Thyroid gland (tissue), 4 donors: ENCODE measurements around the gene TRAF3IP1.

Source experiments
- POLR2A ChIP-seq, 2 donors: fragments of 450-650 bp; IDR thresholded peaks; one replicate each; pipeline ENCODE4 v1.6.1; 2017; ENCODE audit warnings: antibody characterized with exemption in 2 of 2, mild to moderate bottlenecking in 2 of 2, moderate library complexity in 1 of 2
- TF ChIP-seq, protein P1 (sequence below), 6 experiments: fragments of 200-600 bp in 3 of 6; fragments of 450-650 bp in 3 of 6; sonication (generic) in 3 of 6; IDR thresholded peaks; one replicate each; pipeline ENCODE4 v1.5.1; 2016 to 2019; ENCODE audit warnings: antibody characterized with exemption in 6 of 6, mild to moderate bottlenecking in 2 of 6, inconsistent platforms in 1 of 6, moderate library complexity in 1 of 6

DNA sequence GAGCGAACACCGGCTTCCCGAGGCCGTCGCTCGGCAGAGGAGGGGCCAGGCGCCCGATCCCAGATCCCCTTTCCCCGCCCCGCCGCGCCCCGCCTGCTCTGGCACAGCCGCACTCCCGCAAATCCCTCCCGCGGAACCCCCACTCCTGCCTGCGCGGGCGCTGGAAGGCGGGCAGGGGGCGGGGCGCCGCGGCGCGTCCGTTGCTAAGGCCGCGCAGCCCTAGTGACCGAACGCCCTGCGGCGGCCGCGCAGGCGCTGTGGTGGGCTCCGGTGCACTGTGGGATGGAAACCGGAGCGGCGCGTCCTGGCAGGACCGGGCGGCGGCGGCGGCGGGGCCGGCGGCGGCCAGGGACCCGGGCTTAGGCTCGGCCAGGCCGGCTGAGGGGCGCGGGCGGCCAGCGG, at the start of gene TRAF3IP1:
- TF ChIP-seq, protein P1, sequence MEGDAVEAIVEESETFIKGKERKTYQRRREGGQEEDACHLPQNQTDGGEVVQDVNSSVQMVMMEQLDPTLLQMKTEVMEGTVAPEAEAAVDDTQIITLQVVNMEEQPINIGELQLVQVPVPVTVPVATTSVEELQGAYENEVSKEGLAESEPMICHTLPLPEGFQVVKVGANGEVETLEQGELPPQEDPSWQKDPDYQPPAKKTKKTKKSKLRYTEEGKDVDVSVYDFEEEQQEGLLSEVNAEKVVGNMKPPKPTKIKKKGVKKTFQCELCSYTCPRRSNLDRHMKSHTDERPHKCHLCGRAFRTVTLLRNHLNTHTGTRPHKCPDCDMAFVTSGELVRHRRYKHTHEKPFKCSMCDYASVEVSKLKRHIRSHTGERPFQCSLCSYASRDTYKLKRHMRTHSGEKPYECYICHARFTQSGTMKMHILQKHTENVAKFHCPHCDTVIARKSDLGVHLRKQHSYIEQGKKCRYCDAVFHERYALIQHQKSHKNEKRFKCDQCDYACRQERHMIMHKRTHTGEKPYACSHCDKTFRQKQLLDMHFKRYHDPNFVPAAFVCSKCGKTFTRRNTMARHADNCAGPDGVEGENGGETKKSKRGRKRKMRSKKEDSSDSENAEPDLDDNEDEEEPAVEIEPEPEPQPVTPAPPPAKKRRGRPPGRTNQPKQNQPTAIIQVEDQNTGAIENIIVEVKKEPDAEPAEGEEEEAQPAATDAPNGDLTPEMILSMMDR (IDR thresholded peaks at IDR 0.05): no peak
- peak in 1 of 2 donors; percentile 69 for TF ChIP-seq POLR2A (IDR thresholded peaks at IDR 0.05)
